22Rv1 (cell line): Measurements from ENCODE around the gene EMC10.

ENCODE experiments used
- H3K27ac ChIP-seq: fragments of 450-650 bp; 2 replicates; pipeline ENCODE4 v1.5.1; 2017
- ZFX ChIP-seq: fragments of 450-650 bp; IDR thresholded peaks from 2 replicates; pipeline ENCODE4 v1.6.1; 2017; ENCODE audit warnings: antibody characterized with exemption, borderline replicate concordance
- TF ChIP-seq, protein P1 (sequence below): fragments of 450-650 bp; IDR thresholded peaks from 2 replicates; pipeline ENCODE4 v1.5.1; 2017; ENCODE audit warnings: mild to moderate bottlenecking

Gene EMC10

DNA sequence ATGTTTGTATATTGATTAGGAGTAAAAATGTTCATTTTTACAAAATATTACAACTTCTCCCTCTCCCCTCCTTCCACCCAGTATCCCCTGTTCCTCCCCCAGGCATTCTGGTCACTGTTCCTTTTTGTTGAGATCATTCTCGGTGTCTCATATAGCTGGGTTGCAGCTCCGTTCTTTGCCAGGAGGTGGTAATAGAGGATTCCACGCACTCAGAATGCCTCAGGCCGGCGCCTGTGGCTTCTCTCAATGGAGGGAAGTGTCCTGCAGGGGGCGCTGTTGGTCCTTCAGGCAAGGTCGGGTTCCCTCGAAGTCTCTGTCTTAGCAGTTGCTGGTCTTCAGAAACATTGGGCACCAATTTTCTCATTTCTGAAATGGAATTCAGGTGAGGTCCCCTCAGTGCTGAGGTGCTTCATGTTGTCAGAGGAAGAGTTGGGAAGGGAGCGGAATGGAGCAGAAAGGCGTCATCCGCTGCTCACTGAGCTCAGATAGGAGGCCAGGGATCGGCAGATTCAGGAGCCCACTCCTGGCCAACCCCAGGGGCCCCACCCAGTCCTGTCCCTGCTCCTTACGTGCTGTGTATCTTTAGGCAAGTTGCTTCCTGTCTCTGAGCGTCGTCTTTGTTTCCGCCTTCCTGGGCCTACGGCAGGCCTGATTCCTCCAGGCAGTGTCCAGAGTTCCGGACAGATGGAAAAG lies 10.7 kb downstream of the EMC10 start:
- H3K27ac ChIP-seq: no peak overlapping the region
- no peak for TF ChIP-seq ZFX
- TF ChIP-seq, protein P1, sequence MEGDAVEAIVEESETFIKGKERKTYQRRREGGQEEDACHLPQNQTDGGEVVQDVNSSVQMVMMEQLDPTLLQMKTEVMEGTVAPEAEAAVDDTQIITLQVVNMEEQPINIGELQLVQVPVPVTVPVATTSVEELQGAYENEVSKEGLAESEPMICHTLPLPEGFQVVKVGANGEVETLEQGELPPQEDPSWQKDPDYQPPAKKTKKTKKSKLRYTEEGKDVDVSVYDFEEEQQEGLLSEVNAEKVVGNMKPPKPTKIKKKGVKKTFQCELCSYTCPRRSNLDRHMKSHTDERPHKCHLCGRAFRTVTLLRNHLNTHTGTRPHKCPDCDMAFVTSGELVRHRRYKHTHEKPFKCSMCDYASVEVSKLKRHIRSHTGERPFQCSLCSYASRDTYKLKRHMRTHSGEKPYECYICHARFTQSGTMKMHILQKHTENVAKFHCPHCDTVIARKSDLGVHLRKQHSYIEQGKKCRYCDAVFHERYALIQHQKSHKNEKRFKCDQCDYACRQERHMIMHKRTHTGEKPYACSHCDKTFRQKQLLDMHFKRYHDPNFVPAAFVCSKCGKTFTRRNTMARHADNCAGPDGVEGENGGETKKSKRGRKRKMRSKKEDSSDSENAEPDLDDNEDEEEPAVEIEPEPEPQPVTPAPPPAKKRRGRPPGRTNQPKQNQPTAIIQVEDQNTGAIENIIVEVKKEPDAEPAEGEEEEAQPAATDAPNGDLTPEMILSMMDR: peak; percentile 67

DNA sequence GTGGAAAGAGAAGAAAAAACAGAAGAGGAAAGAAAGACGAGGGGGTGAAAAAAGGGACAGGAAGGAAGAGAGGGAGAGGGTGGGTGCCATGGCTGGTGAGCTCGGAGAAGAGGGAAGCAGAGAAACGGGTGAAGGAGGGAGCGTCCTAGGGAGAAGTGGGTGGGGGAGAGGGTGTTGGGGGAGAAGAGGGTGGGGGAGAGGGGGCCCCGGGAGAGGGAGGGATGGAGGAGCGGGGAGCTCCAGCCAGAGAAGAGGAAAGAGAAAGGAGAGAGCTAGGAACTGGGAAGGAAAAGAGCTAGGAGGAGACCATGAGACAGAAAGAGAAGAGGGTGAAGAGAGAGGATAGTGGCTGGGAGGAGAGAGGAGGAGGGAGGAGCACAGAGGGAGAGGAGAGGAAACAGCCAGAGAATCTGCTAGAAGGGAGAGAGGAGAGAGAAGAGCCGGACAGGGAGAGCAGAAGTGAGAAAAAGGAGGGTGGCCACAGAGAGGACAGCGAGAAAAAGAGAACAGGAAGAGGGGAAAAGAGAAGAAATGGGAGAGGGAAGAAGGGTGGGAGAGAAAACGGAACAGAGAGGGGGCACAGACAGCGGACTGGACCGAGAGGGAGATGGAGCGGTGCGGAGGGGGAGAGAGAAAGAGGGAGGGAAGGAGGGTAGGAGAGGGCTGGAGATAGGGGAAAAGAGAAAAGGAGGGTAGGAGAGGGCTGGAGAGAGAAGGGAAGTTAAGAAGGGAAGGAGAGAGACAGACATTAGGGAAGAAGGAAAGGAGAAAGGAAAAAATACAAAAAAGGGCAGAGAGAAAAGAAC lies 12.3 kb downstream of the EMC10 start:
- TF ChIP-seq, protein P1: no peak
- TF ChIP-seq ZFX: no peak
- H3K27ac ChIP-seq: no peak overlapping the region

DNA sequence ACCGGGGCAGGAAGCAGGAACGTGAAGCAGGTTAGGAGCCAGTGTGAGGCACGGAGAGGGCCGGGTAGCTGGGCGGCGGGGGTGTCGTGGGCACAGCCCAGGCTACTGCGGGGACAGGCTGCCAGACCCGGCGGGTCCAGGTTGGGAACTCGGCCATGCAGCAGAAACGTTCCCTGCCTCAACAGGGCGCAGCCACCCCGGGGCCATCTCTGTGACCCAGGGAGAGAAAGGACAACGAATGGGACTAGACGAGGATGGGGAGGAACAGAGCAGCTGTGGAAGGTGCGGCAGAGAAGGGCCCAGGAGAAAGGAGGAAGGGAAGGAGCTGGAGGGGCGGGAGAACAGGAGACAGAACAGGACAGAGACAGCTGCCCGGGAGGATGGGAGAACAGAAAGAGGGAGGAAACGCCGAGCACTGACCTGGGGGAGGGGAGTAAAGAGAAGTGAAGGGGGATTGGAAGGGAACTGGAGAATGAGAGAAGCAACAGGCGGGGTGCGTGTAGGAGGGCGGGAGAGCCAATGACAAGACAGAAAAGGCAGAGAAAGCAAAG lies 13.2 kb downstream of the EMC10 start:
- no peak for TF ChIP-seq ZFX
- TF ChIP-seq, protein P1: no peak
- no peak overlapping the region for H3K27ac ChIP-seq

DNA sequence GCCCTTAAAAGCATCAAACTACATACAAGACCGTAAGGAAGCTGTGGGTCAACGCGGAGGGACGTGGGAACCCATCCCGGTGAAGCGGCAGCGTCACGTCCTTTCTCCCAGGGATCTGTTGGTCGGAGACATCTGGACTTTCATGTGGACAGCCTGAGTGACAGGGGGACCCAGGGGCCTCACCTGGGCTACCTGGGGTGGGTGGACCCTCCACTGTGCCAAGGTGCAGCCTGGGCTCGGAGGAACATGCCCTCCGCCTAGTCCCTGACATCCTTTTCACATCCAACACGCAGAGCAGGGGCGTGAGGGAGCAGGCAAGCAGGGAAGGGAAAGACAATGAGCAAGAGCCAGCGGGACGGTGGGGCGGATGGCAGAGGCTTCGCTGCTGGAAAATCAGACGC lies 14.1 kb downstream of the EMC10 start:
- H3K27ac ChIP-seq: no peak overlapping the region
- TF ChIP-seq, protein P1: no peak
- TF ChIP-seq ZFX: no peak

- no peak for TF ChIP-seq ZFX
- TF ChIP-seq, protein P1: no peak
Measured at GRCh38 chr19:50490991-50491472, 14.7 kb downstream of the EMC10 start.

GRCh38 chr19:50492303-50493052 lies 16.2 kb downstream of the EMC10 start:
- no peak overlapping the region for H3K27ac ChIP-seq
- TF ChIP-seq ZFX: no peak
- TF ChIP-seq, protein P1: no peak

More at GRCh38 chr19:50490991-50491472, 14.7 kb downstream of the EMC10 start:
- H3K27ac ChIP-seq: no peak overlapping the region
